Brain microvascular endothelial cell (primary cell): ENCODE results near the gene ECHS1.

Experiments used
- DNase-seq: peaks from one replicate; pipeline ENCODE4 v3.0.0-alpha.2; 2020
- H3K27ac ChIP-seq: fragments of 250-450 bp; sonication (Bioruptor Pico); 2 replicates; pipeline ENCODE4 v1.5.1; 2020; ENCODE audit warnings: mild to moderate bottlenecking, moderate library complexity
- H3K27me3 ChIP-seq: fragments of 250-450 bp; sonication (Bioruptor Pico); replicated peaks from 2 replicates; pipeline ENCODE4 v1.5.1; 2020; ENCODE audit warnings: mild to moderate bottlenecking
- H3K36me3 ChIP-seq: fragments of 250-450 bp; sonication (Bioruptor Pico); replicated peaks from 2 replicates; pipeline ENCODE4 v1.5.1; 2020; ENCODE audit warnings: mild to moderate bottlenecking
- H3K4me3 ChIP-seq: 2 replicates; pipeline ENCODE4 v1.5.1; 2011; ENCODE audit warnings: low read depth, mild to moderate bottlenecking, control low read depth, low read length, moderate library complexity
- in situ Hi-C: cut with HindIII; loops from 2 replicates; pipeline ENCODE4 v1.10.0; 2017; ENCODE audit warnings: low sequenced_read_pairs, low pct_ligation_motif_present
- TF ChIP-seq, protein P1 (sequence below): IDR thresholded peaks from 2 replicates; pipeline ENCODE4 v1.5.1; 2011; ENCODE audit warnings: low read depth, mild to moderate bottlenecking, moderate library complexity, low read length, control low read depth, inconsistent platforms; ENCODE audit errors: missing control alignments

ECHS1 gene

DNA sequence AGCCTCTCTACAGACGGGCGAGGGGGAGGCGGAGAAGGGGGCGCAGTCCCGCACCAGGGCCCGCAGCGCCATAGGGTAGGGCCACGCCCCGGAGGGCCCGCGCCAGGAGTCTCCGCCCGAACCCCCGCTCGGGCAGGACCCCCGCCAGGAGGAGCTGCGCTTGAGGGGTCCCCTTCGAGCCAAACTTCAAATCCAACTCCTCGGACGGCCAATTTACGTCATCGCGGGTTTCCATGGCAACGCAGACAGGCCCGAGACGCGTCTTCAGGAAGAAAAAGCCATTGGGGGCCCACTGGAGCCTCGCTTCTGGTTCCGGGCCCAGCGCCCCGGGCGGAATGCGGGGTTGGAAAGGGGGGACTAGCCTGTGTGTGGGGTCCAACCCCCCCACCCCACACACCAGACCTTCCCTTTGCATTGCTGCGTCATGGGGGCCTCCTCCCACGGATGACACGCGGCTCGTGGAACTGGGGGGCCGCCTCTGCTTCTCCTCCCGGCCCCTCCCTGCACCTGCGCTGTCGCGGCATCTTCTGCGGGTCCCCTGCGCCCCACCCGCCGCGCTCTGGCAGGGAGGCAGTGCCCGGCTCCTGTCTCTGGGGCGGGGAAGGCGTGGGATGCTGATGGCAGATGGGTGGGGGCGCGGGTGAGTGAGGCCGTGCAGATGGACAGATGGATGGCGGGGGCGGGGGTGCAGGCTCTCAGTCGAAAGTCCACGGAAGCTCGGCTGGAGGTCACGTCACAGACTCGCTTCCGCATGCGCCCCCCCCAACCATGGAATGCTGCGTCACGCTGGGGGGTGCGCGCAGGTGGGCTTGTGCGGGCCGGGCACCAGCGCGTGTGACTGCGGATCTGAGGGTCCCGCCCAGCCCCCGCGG lies 37.7 kb downstream of the ECHS1 start:
- peaks cover 30% of the 10 kb centered on the region for H3K27me3 ChIP-seq
- H3K36me3 ChIP-seq, result no peaks in the 10 kb centered on the region
- in situ Hi-C loops, result no loop called here
- TF ChIP-seq, protein P1, sequence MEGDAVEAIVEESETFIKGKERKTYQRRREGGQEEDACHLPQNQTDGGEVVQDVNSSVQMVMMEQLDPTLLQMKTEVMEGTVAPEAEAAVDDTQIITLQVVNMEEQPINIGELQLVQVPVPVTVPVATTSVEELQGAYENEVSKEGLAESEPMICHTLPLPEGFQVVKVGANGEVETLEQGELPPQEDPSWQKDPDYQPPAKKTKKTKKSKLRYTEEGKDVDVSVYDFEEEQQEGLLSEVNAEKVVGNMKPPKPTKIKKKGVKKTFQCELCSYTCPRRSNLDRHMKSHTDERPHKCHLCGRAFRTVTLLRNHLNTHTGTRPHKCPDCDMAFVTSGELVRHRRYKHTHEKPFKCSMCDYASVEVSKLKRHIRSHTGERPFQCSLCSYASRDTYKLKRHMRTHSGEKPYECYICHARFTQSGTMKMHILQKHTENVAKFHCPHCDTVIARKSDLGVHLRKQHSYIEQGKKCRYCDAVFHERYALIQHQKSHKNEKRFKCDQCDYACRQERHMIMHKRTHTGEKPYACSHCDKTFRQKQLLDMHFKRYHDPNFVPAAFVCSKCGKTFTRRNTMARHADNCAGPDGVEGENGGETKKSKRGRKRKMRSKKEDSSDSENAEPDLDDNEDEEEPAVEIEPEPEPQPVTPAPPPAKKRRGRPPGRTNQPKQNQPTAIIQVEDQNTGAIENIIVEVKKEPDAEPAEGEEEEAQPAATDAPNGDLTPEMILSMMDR, result no peak
- DNase-seq, result peak; percentile 50
- peak overlapping the region; percentile 40 for H3K4me3 ChIP-seq
- no peak overlapping the region for H3K27ac ChIP-seq

GRCh38 chr10:133334503-133335245 lies 38.5 kb downstream of the ECHS1 start:
- peaks cover 30% of the 10 kb centered on the region for H3K27me3 ChIP-seq
- H3K4me3 ChIP-seq, result peak overlapping the region; percentile 40
- no peak overlapping the region for H3K27ac ChIP-seq
- TF ChIP-seq, protein P1, result no peak
- DNase-seq, result no peak
- in situ Hi-C loops, result no loop called here
- no peaks in the 10 kb centered on the region for H3K36me3 ChIP-seq

DNA sequence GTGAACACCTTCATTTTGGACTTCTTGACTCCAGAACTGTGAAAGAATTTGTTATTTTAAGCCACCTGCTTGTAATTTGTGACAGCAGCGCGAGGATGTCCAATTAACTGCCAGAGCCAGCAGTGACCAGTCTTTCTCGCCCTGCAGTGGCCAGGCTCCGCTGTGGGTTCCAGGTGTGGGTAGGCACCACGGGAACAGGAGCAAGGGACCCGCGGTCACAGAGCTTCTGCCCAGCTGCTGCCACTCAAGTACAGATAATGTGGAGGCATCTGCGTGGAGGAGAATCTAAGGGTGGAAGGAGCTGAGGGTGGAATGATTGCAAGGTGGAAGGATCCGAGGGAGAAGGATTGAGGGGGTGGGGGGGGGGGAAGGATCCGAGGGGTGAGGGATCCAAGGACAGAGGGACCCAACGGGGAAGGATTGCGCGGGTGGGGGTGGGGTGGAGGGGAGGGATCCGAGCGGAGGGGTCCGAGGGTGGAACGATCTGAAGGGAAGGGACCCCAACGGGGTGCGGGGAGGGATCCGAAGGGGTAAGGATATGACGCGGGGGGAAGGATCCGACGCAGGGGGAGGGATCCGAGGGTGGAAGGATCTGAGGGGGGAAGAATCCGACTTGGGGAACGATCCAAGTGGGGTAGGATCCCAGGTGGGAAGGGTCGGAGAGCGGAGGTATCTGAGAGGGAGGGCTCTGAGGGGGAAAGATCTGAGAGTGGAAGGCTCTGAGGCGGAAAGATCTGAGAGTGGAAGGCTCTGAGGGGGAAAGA lies 40.0 kb downstream of the ECHS1 start:
- Histone ChIP-seq H3K27ac (no peak overlapping the region), H3K4me3 (no peak overlapping the region), H3K27me3 (peaks cover 30% of the 10 kb centered on the region), H3K36me3 (no peaks in the 10 kb centered on the region)
- TF ChIP-seq, protein P1, result no peak
- DNase-seq, result no peak
- in situ Hi-C loops, result no loop called here

- DNase-seq, result peak; percentile 82
- H3K27me3 ChIP-seq, result peaks cover 31% of the 10 kb centered on the region
Observed at GRCh38 chr10:133329491-133330202, 43.5 kb downstream of the ECHS1 start.

More at GRCh38 chr10:133329491-133330202, 43.5 kb downstream of the ECHS1 start:
- Histone ChIP-seq H3K36me3 (no peaks in the 10 kb centered on the region), H3K27ac (no peak overlapping the region), H3K4me3 (no peak overlapping the region)
- TF ChIP-seq, protein P1, result peak; percentile 96
- in situ Hi-C loops, result no loop called here
